Thyroid gland (tissue), 4 donors: ENCODE measurements around the gene CUL9. TPM values are rescaled to one million over a fixed set of nuclear protein-coding genes. Genes with fewer than 3 reads are reported as not detected.

ENCODE experiments used
- DNase-seq, 2 donors: peaks; one replicate each; pipeline ENCODE4 v3.0.0-alpha.2; 2019
- H3K27ac ChIP-seq, 3 donors: fragments of 200-600 bp; sonication (generic); 1 replicate in 2 of 3; 2 replicates in 1 of 3; pipeline ENCODE4 v1.5.1; 2016 to 2019; ENCODE audit warnings: mild to moderate bottlenecking in 1 of 3, moderate library complexity in 1 of 3
- H3K27me3 ChIP-seq: fragments of 200-600 bp; sonication (generic); one replicate; pipeline ENCODE4 v1.5.1; 2019
- H3K36me3 ChIP-seq, 2 donors: fragments of 200-600 bp; sonication (generic); one replicate each; pipeline ENCODE4 v1.5.1; 2016 to 2019
- H3K4me1 ChIP-seq, 2 donors: fragments of 200-600 bp; sonication (generic); one replicate each; pipeline ENCODE4 v1.5.1; 2017 to 2019
- H3K4me3 ChIP-seq, 3 donors: fragments of 200-600 bp; sonication (generic); replicated peaks in 1 of 3; 1 replicate in 2 of 3; 2 replicates in 1 of 3; pipeline ENCODE4 v1.5.1; 2016; ENCODE audit warnings: mild to moderate bottlenecking in 1 of 3
- H3K9me3 ChIP-seq: fragments of 200-600 bp; sonication (generic); one replicate; pipeline ENCODE4 v1.5.1; 2017
- POLR2A ChIP-seq, 2 donors: fragments of 450-650 bp; IDR thresholded peaks; one replicate each; pipeline ENCODE4 v1.6.1; 2017; ENCODE audit warnings: antibody characterized with exemption in 2 of 2, mild to moderate bottlenecking in 2 of 2, moderate library complexity in 1 of 2
- WGBS, 2 donors: methylation state at CpG; one replicate each; pipeline ENCODE4 v1.1.5; 2017; 5-methylcytosine and 5-hydroxymethylcytosine counted together
- intact Hi-C: fragments of 100-400 bp; cut with DNase I; formaldehyde crosslinking; loops from one replicate; pipeline ENCODE4 v1.15.1; 2023
- total RNA-seq, 4 donors: library from RNA; depleted of rRNA; stranded (reverse); fragments of >200 nt; gene quantifications; one replicate each; pipeline ENCODE4 v1.2.3, GENCODE V29; 2016
- TF ChIP-seq, protein P1 (sequence below), 6 experiments: fragments of 200-600 bp in 3 of 6; fragments of 450-650 bp in 3 of 6; sonication (generic) in 3 of 6; IDR thresholded peaks; one replicate each; pipeline ENCODE4 v1.5.1; 2016 to 2019; ENCODE audit warnings: antibody characterized with exemption in 6 of 6, mild to moderate bottlenecking in 2 of 6, inconsistent platforms in 1 of 6, moderate library complexity in 1 of 6

CUL9 gene
- total RNA-seq, 4 donors from 2014 or later, result 39.7 to 63.3 (median 59.0) TPM

DNA sequence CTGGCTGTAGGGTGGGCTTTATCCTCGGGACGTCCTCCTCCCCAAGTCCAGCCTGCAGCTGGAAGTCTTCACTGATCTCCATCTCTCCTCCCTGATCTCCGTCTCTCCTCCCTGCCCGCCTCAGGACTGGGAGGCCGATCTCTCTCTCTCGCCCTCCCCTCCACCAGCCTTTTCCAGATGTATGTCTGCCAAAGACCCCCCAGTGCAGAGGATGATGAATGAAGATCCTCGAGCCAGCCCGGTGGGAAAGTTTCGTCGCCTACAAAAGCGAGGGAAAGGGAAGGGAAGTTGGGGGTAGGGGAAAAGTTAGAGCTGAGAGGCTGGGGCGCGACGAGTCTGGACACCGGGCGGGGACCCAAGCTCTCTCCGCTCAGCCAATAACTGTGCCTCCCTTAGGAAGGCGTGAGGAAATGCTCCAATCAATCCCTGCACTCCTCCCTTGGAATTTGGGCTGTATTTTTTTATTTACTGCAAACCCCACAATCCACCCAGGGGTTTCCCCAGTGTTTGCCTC, 11.5 kb upstream of the CUL9 start:
- Histone ChIP-seq H3K36me3 (peaks cover under 1 to 4% of the 10 kb centered on the region in 2 donors), H3K4me3 (peak overlapping the region in 2 of 3 donors; percentile 18 to 94), H3K4me1 (peaks cover 25 to 26% of the 10 kb centered on the region in 2 donors), H3K27me3 (no peaks in the 10 kb centered on the region), H3K27ac (peak overlapping the region; percentile 90 to 99 (median 98)), H3K9me3 (no peaks in the 10 kb centered on the region)
- peak; percentile 82 to 86 for DNase-seq
- intact Hi-C loops, result no loop called here
- TF ChIP-seq POLR2A (IDR thresholded peaks at IDR 0.05), result peak in 1 of 2 donors; percentile 42
- TF ChIP-seq, protein P1, sequence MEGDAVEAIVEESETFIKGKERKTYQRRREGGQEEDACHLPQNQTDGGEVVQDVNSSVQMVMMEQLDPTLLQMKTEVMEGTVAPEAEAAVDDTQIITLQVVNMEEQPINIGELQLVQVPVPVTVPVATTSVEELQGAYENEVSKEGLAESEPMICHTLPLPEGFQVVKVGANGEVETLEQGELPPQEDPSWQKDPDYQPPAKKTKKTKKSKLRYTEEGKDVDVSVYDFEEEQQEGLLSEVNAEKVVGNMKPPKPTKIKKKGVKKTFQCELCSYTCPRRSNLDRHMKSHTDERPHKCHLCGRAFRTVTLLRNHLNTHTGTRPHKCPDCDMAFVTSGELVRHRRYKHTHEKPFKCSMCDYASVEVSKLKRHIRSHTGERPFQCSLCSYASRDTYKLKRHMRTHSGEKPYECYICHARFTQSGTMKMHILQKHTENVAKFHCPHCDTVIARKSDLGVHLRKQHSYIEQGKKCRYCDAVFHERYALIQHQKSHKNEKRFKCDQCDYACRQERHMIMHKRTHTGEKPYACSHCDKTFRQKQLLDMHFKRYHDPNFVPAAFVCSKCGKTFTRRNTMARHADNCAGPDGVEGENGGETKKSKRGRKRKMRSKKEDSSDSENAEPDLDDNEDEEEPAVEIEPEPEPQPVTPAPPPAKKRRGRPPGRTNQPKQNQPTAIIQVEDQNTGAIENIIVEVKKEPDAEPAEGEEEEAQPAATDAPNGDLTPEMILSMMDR (IDR thresholded peaks at IDR 0.05), result no peak
- WGBS, 2 donors, result 1 to 3% methylated on average over 18 of the region's 18 CpGs

DNA sequence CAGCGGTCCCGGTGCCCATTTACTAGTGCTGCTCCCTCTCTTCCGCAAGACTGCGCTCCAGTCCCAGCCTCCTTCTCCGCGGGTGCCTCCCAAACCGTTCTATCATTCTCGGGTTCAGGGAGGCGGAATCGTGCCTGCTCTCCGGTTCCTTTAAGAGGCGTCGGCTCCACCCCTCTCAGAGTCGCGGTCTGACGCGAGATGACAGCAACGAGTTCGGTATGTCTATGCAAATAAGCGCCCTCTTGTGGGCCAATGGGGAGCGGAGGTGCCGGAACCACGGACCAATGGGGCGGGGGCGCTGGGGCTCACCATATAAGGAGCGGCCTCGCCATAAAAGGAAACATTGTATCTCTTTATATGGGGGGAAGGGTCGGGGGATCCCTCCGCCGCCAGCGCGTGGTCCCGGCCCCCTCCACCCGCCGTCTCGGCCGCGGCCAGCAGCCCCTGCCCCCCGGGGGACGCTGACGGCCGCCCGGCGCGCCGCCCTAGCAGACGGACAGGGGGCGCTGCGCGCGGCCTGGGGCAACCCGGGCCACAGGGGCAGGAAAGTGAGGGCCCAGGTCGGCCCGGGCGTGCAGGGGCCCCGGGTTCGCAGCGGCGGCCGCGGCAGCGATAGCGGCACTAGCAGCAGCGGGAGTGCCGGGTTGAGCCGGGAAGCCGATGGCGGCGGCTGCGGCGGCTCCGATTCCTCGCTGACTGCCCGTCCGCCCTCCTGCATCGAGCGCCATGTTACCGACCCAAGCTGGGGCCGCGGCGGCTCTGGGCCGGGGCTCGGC, 10.9 kb upstream of the CUL9 start, which contains the start of gene SRF:
Gene SRF (plus strand): TSS at position 339 of the 776 bp plus-strand sequence. CDS start 388 bp downstream, at position 727.
- intact Hi-C loops, result no loop called here
- TF ChIP-seq, protein P1 (IDR thresholded peaks at IDR 0.05), result peak in 4 of 6 experiments; percentile 29 to 90 (median 76)
- TF ChIP-seq POLR2A (IDR thresholded peaks at IDR 0.05), result peak; percentile 64 to 96
- WGBS, 2 donors, result 0 to 2% methylated on average over 10 to 39 of the region's 83 CpGs

DNA sequence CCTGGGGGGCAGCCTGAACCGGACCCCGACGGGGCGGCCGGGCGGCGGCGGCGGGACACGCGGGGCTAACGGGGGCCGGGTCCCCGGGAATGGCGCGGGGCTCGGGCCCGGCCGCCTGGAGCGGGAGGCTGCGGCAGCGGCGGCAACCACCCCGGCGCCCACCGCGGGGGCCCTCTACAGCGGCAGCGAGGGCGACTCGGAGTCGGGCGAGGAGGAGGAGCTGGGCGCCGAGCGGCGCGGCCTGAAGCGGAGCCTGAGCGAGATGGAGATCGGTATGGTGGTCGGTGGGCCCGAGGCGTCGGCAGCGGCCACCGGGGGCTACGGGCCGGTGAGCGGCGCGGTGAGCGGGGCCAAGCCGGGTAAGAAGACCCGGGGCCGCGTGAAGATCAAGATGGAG, 10.3 kb upstream of the CUL9 start:
- H3K27ac ChIP-seq, result peak overlapping the region; percentile 90 to 99 (median 98)
- intact Hi-C loops, result no loop called here
- peaks cover 25 to 29% of the 10 kb centered on the region in 2 donors for H3K4me1 ChIP-seq
- TF ChIP-seq, protein P1 (IDR thresholded peaks at IDR 0.05), result no peak
- TF ChIP-seq POLR2A (IDR thresholded peaks at IDR 0.05), result no peak
- H3K9me3 ChIP-seq, result no peaks in the 10 kb centered on the region
- peak overlapping the region; percentile 61 to 94 (median 70) for H3K4me3 ChIP-seq
- 0 to 2% methylated on average over 12 to 17 of the region's 57 CpGs for WGBS, 2 donors
- peaks cover 13 to 17% of the 10 kb centered on the region in 2 donors for H3K36me3 ChIP-seq
- peak; percentile 12 to 31 for DNase-seq
- no peaks in the 10 kb centered on the region for H3K27me3 ChIP-seq

More for the DNA sequence above, 10.9 kb upstream of the CUL9 start, which contains the start of gene SRF:
- Histone ChIP-seq H3K4me1 (peaks cover 25 to 29% of the 10 kb centered on the region in 2 donors), H3K9me3 (no peaks in the 10 kb centered on the region), H3K4me3 (peak within 1 kb of the TSS; percentile 61 to 94 (median 70)), H3K36me3 (peaks cover 7 to 11% of the 10 kb centered on the region in 2 donors), H3K27me3 (no peaks in the 10 kb centered on the region), H3K27ac (peak within 1 kb of the TSS; percentile 90 to 99 (median 98))
- DNase-seq, result peak; percentile 100

DNA sequence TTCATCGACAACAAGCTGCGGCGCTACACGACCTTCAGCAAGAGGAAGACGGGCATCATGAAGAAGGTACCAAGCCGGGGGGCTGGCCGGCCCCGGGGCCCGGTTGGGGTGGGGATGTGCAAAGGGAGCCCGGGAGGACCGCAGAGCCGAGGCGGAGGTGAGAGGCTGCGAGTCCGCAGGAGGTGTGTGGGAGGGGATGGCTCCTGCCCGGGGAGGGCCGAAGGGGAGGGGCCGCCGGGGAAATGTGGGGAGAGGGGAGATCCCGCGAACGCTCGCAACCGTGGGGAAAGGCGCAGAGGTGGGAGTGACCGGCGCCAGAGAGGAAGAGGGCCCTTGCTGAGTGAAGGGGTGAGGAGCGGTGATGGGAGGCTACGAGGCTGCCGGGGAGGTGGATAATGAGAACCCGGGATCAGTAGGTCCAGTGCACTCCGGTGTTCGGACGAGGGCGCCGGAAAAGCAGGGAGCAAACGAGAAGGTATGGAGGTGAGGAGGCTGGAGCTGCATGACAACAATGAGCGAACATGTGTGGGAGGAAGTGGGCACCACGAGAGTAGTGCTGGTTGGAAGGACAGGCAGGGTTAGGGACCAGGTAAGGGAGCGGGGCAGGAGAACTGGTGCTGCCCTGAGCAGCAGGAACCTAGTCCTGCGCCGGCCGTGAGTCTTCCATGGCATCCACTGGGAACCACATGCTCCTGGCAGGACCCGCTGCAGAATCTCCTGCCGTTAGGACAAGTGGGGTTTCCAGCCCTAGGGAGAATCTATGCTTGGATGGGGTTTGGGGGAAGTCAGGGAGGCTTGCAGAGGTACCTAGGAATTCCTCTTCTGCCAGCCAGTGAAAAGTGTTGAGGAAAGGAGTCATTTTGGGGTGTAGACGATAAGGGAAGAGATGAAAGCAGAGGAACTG, 9.6 kb upstream of the CUL9 start:
- Histone ChIP-seq H3K27ac (peak overlapping the region; percentile 90 to 99 (median 98)), H3K4me1 (peaks cover 25 to 29% of the 10 kb centered on the region in 2 donors), H3K27me3 (no peaks in the 10 kb centered on the region), H3K36me3 (peaks cover 16 to 17% of the 10 kb centered on the region in 2 donors), H3K9me3 (no peaks in the 10 kb centered on the region), H3K4me3 (peak overlapping the region; percentile 61 to 94 (median 70))
- WGBS, 2 donors, result 2 to 3% methylated on average over 45 to 46 of the region's 46 CpGs
- peak; percentile 65 to 70 for DNase-seq
- TF ChIP-seq POLR2A (IDR thresholded peaks at IDR 0.05), result peak in 1 of 2 donors; percentile 47
- TF ChIP-seq, protein P1 (IDR thresholded peaks at IDR 0.05), result no peak
- intact Hi-C loops, result no loop called here
